ENCODE results near the gene PLXNB2. TPM values are rescaled to one million over a fixed set of nuclear protein-coding genes. Genes with fewer than 3 reads are reported as not detected.

PLXNB2 gene
- total RNA-seq, 1 experiment from 2014 or later, result 227 TPM

- DNase-seq (ENCODE audit: low read depth, low spot score) (peak; percentile 74), ATAC-seq (peak; percentile 84)
- CTCF ChIA-PET, result interaction anchor here (0.7 to 1.4 kb wide), 3 partner anchors 40 to 131 kb away, joined by 3 to 8 read pairs (median 5); no protein-coding TSS in a partner anchor
- Histone ChIP-seq H3K9me3 (ENCODE audit: control insufficient read depth, insufficient read depth, low read depth, low read length) (no peaks in the 10 kb centered on the region), H3K36me3 (ENCODE audit: control insufficient read depth, insufficient read depth, low read length) (no peaks in the 10 kb centered on the region; the same call in 1 of the 2 replicates), H3K27me3 (ENCODE audit: control insufficient read depth, insufficient read depth, low read length) (no peaks in the 10 kb centered on the region), H3K27ac (ENCODE audit: low read length) (peak overlapping the region; percentile 81), H3K4me1 (ENCODE audit: control insufficient read depth, insufficient read depth, low read length) (peaks cover 3% of the 10 kb centered on the region; the same call in 1 of the 2 replicates), H3K4me3 (ENCODE audit: low read depth in 2 of 2, low read length in 2 of 2) (peak overlapping the region; percentile 64 to 70)
- no TSS peak for BruUV-seq (replicated peaks)
- peak; percentile 94 for TF ChIP-seq CTCF (IDR thresholded peaks at IDR 0.05)
- no peak for TF ChIP-seq SIN3A (IDR thresholded peaks at IDR 0.05; ENCODE audit: borderline replicate concordance, insufficient read depth, low read depth, low read length)
- intact Hi-C loops (cut with micrococcal nuclease; ENCODE audit: unreplicated experiment), result loop anchor here (5.0 kb wide), 1 partner anchor 70 kb away; the partner anchor contains the start of gene MAPK11
- POLR2A ChIA-PET, result no interaction called here
- in situ Hi-C loops (cut with HindIII; ENCODE audit: low pct_unique_long_range_greater_than_20kb, low sequenced_read_pairs), result no loop called here
Observed at GRCh38 chr22:50341977-50342650, 34.7 kb upstream of the PLXNB2 start.

- peak overlapping the region; percentile 25; the same call in 1 of the 2 replicates for H3K27ac ChIP-seq (ENCODE audit: low read length)
- ATAC-seq (peak; percentile 28; the same call in 1 of the 2 replicates), DNase-seq (ENCODE audit: low read depth, low spot score) (no peak)
- peaks cover 3% of the 10 kb centered on the region; the same call in 1 of the 2 replicates for H3K4me1 ChIP-seq (ENCODE audit: control insufficient read depth, insufficient read depth, low read length)
- H3K9me3 ChIP-seq (ENCODE audit: control insufficient read depth, insufficient read depth, low read depth, low read length), result no peaks in the 10 kb centered on the region
- H3K4me3 ChIP-seq (ENCODE audit: low read depth in 2 of 2, low read length in 2 of 2), result no peak overlapping the region
- H3K27me3 ChIP-seq (ENCODE audit: control insufficient read depth, insufficient read depth, low read length), result no peaks in the 10 kb centered on the region
- ChIA-PET CTCF (interaction anchor here (0.6 kb wide), 1 partner anchor 10 kb away, joined by 4 read pairs; no protein-coding TSS in a partner anchor), POLR2A (no interaction called here)
- no TSS peak for BruUV-seq (replicated peaks)
- intact Hi-C loops (cut with micrococcal nuclease; ENCODE audit: unreplicated experiment) (loop anchor here (5.0 kb wide), 1 partner anchor 68 kb away; the partner anchor contains the start of gene MAPK11), in situ Hi-C loops (cut with HindIII; ENCODE audit: low pct_unique_long_range_greater_than_20kb, low sequenced_read_pairs) (no loop called here)
- no peaks in the 10 kb centered on the region; the same call in 1 of the 2 replicates for H3K36me3 ChIP-seq (ENCODE audit: control insufficient read depth, insufficient read depth, low read length)
- TF ChIP-seq SIN3A (IDR thresholded peaks at IDR 0.05; ENCODE audit: borderline replicate concordance, insufficient read depth, low read depth, low read length) (no peak), POLR2AphosphoS5 (IDR thresholded peaks at IDR 0.05; ENCODE audit: low read depth, low read length) (no peak)
Observed at GRCh38 chr22:50339945-50340879, 32.8 kb upstream of the PLXNB2 start.

- no TSS peak for BruUV-seq (replicated peaks)
- POLR2A ChIA-PET, result no interaction called here
- Histone ChIP-seq H3K9me3 (ENCODE audit: control insufficient read depth, insufficient read depth, low read depth, low read length) (no peaks in the 10 kb centered on the region), H3K4me1 (ENCODE audit: control insufficient read depth, insufficient read depth, low read length) (peaks cover 3% of the 10 kb centered on the region; the same call in 1 of the 2 replicates), H3K27ac (ENCODE audit: low read length) (no peak overlapping the region), H3K4me3 (ENCODE audit: low read depth in 2 of 2, low read length in 2 of 2) (no peak overlapping the region), H3K36me3 (ENCODE audit: control insufficient read depth, insufficient read depth, low read length) (no peaks in the 10 kb centered on the region; the same call in 1 of the 2 replicates), H3K27me3 (ENCODE audit: control insufficient read depth, insufficient read depth, low read length) (no peaks in the 10 kb centered on the region)
- in situ Hi-C loops (cut with HindIII; ENCODE audit: low pct_unique_long_range_greater_than_20kb, low sequenced_read_pairs) (no loop called here), intact Hi-C loops (cut with micrococcal nuclease; ENCODE audit: unreplicated experiment) (no loop called here)
- CTCF ChIA-PET, result no interaction called here
- TF ChIP-seq TCF7L2 (IDR thresholded peaks at IDR 0.05; ENCODE audit: low read depth, low read length), result no peak
- no peak for TF ChIP-seq POLR2AphosphoS5 (IDR thresholded peaks at IDR 0.05; ENCODE audit: low read depth, low read length)
- no peak for TF ChIP-seq CTCF (IDR thresholded peaks at IDR 0.05)
- TF ChIP-seq SIN3A (IDR thresholded peaks at IDR 0.05; ENCODE audit: borderline replicate concordance, insufficient read depth, low read depth, low read length), result no peak
- no peak for TF ChIP-seq REST (IDR thresholded peaks at IDR 0.05; ENCODE audit: insufficient read depth in 1 of 2, low read depth in 2 of 2, low read length in 1 of 2)
- DNase-seq (ENCODE audit: low read depth, low spot score), result no peak
- ATAC-seq, result no peak
Observed at GRCh38 chr22:50338860-50339462, 31.5 kb upstream of the PLXNB2 start.

Data from Panc1 (cell line).